Osteocyte (in vitro differentiated cells): ENCODE measurements around the gene USB1. TPM values are rescaled to one million over a fixed set of nuclear protein-coding genes. Genes with fewer than 3 reads are reported as not detected.
A peak's percentile ranks its signal among the peaks of the same experiment; 100 is the strongest.

Experiments
- DNase-seq: peaks from one replicate; pipeline ENCODE4 v3.0.0; 2021; ENCODE audit warnings: mixed read lengths; ENCODE audit not compliant: unreplicated experiment; ENCODE audit errors: extremely low spot score
- H3K27ac Mint-ChIP-seq: one replicate; pipeline ENCODE4 v1.8.0; 2021; ENCODE audit warnings: mild to moderate bottlenecking, mixed read lengths; ENCODE audit not compliant: unreplicated experiment
- H3K27me3 Mint-ChIP-seq: one replicate; pipeline ENCODE4 v1.8.0; 2021; ENCODE audit warnings: mixed read lengths; ENCODE audit not compliant: unreplicated experiment
- H3K36me3 Mint-ChIP-seq: one replicate; pipeline ENCODE4 v1.8.0; 2021; ENCODE audit warnings: mixed read lengths; ENCODE audit not compliant: unreplicated experiment
- H3K4me1 Mint-ChIP-seq: one replicate; pipeline ENCODE4 v1.8.0; 2021; ENCODE audit warnings: mixed read lengths; ENCODE audit not compliant: unreplicated experiment
- H3K4me3 Mint-ChIP-seq: one replicate; pipeline ENCODE4 v1.8.0; 2021; ENCODE audit warnings: mild to moderate bottlenecking, moderate library complexity, mixed read lengths; ENCODE audit not compliant: unreplicated experiment
- H3K9me3 Mint-ChIP-seq: one replicate; pipeline ENCODE4 v1.8.0; 2021; ENCODE audit warnings: mixed read lengths; ENCODE audit not compliant: unreplicated experiment
- total RNA-seq: library from RNA; stranded (reverse); gene quantifications from 2 replicates; pipeline ENCODE4 v1.2.1, GENCODE V29; 2021
- TF ChIP-seq, protein P1 (sequence below): fragments of 200-600 bp; sonication (generic); IDR thresholded peaks from 2 replicates; pipeline ENCODE4 v1.5.0; 2021; ENCODE audit warnings: antibody characterized with exemption, mild to moderate bottlenecking, moderate library complexity

The USB1 gene
- total RNA-seq, 1 donor from 2014 or later: 45.5 TPM

DNA sequence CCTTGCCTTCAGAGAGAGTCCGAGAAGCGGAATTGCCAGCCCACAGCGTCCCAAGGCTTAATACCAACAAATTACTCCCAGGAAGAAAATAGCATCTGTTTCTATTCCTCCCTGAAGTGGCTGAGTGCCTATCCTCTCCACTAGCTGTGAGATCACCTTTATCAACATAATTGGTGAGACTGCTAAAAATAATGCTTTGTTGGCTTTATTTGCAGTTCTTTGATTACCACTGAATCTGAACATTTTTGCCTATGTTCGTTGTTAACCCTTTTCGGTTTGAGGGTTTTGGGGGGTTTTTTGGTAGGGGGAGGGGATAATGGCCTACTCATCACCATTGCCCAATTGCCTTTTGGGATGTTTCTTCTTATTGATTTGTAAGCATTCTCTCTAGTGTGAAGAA, 55.4 kb downstream of the USB1 start:
- Mint-ChIP-seq H3K9me3 (no peaks in the 10 kb centered on the region), H3K36me3 (no peaks in the 10 kb centered on the region), H3K27me3 (peaks cover 16% of the 10 kb centered on the region), H3K4me3 (no peak overlapping the region), H3K4me1 (no peaks in the 10 kb centered on the region), H3K27ac (no peak overlapping the region)
- TF ChIP-seq, protein P1, sequence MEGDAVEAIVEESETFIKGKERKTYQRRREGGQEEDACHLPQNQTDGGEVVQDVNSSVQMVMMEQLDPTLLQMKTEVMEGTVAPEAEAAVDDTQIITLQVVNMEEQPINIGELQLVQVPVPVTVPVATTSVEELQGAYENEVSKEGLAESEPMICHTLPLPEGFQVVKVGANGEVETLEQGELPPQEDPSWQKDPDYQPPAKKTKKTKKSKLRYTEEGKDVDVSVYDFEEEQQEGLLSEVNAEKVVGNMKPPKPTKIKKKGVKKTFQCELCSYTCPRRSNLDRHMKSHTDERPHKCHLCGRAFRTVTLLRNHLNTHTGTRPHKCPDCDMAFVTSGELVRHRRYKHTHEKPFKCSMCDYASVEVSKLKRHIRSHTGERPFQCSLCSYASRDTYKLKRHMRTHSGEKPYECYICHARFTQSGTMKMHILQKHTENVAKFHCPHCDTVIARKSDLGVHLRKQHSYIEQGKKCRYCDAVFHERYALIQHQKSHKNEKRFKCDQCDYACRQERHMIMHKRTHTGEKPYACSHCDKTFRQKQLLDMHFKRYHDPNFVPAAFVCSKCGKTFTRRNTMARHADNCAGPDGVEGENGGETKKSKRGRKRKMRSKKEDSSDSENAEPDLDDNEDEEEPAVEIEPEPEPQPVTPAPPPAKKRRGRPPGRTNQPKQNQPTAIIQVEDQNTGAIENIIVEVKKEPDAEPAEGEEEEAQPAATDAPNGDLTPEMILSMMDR: no peak
- DNase-seq: no peak

GRCh38 chr16:58057121-58057520, 55.9 kb downstream of the USB1 start:
- TF ChIP-seq, protein P1: no peak
- peaks cover 16% of the 10 kb centered on the region for H3K27me3 Mint-ChIP-seq
- no peaks in the 10 kb centered on the region for H3K36me3 Mint-ChIP-seq
- DNase-seq: no peak
- no peaks in the 10 kb centered on the region for H3K9me3 Mint-ChIP-seq
- no peaks in the 10 kb centered on the region for H3K4me1 Mint-ChIP-seq
- H3K27ac Mint-ChIP-seq: no peak overlapping the region
- no peak overlapping the region for H3K4me3 Mint-ChIP-seq

DNA sequence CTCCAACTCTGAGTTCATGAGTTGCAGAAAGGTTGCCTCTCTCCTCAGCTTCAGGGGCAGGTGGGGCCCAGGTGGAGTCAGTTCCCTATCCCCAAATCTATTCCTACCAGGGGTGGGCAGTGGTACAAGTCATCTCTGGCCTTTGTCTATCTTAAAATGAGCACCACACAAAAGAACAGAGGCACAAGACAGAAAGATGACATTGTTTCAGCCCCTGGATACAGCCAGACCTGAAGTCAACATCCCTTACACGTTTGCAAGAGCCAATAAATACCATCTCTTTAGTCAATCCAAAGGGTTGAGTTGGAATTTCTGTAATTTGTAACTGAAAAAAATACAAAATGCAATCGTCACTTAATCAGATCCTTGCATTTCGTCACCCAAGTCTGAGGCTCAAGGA, 56.6 kb downstream of the USB1 start:
- Mint-ChIP-seq H3K36me3 (no peaks in the 10 kb centered on the region), H3K27me3 (peaks cover 16% of the 10 kb centered on the region), H3K4me1 (no peaks in the 10 kb centered on the region), H3K27ac (no peak overlapping the region), H3K4me3 (no peak overlapping the region), H3K9me3 (no peaks in the 10 kb centered on the region)
- DNase-seq: no peak
- TF ChIP-seq, protein P1: no peak

GRCh38 chr16:58062821-58063220, 61.6 kb downstream of the USB1 start:
- Mint-ChIP-seq H3K27ac (no peak overlapping the region), H3K27me3 (peaks cover 12% of the 10 kb centered on the region), H3K4me1 (peaks cover 3% of the 10 kb centered on the region), H3K4me3 (no peak overlapping the region), H3K9me3 (no peaks in the 10 kb centered on the region), H3K36me3 (no peaks in the 10 kb centered on the region)
- no peak for DNase-seq
- TF ChIP-seq, protein P1: no peak

- H3K9me3 Mint-ChIP-seq: no peaks in the 10 kb centered on the region
- DNase-seq: no peak
- H3K4me1 Mint-ChIP-seq: peaks cover 3% of the 10 kb centered on the region
- H3K36me3 Mint-ChIP-seq: no peaks in the 10 kb centered on the region
- peaks cover 7% of the 10 kb centered on the region for H3K27me3 Mint-ChIP-seq
- no peak overlapping the region for H3K4me3 Mint-ChIP-seq
- TF ChIP-seq, protein P1: no peak
- peak overlapping the region; percentile 34 for H3K27ac Mint-ChIP-seq
Observed at GRCh38 chr16:58063377-58064076, 62.3 kb downstream of the USB1 start.
